Stimulated activated CD4-positive, alpha-beta T cell treated with anti-CD3 and anti-CD28 coated beads, Interleukin-12 subunit alpha, Interleukin-12 subunit beta, amount 100 ng/mL, for 24 hours (primary cell): Measurements from ENCODE around the gene QSOX1.

Source experiments
- DNase-seq, 2 experiments: peaks; one replicate each; pipeline ENCODE4 v3.0.0-alpha.2; 2020; ENCODE audit warnings: low read depth in 2 of 2

QSOX1 gene

GRCh38 chr1:180213401-180214170 is 58.9 kb downstream of the QSOX1 start:
- DNase-seq, result peak in 1 of 2 experiments; percentile 51

GRCh38 chr1:180215856-180216625 is 61.4 kb downstream of the QSOX1 start:
- no peak for DNase-seq

DNA sequence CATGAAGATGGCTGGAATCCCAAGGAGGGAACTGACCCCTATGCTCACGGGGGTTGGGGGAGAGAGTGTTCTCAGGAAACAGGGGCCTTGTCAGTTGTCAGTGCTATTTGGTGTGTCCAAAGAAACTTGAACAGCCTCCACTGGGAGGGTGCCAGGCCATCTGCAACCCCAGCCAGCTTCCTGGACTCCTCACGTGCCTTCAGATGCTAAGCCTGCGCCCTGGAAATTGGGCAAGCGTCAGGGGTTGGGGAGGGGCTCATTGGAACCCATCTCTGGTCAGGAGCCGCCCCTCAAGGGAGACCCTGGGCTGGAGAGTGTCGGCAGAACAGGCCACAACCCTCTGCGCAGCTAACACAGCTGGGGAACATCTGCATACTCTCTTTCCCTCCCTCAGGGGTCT is 62.3 kb downstream of the QSOX1 start:
- DNase-seq, result no peak

DNA sequence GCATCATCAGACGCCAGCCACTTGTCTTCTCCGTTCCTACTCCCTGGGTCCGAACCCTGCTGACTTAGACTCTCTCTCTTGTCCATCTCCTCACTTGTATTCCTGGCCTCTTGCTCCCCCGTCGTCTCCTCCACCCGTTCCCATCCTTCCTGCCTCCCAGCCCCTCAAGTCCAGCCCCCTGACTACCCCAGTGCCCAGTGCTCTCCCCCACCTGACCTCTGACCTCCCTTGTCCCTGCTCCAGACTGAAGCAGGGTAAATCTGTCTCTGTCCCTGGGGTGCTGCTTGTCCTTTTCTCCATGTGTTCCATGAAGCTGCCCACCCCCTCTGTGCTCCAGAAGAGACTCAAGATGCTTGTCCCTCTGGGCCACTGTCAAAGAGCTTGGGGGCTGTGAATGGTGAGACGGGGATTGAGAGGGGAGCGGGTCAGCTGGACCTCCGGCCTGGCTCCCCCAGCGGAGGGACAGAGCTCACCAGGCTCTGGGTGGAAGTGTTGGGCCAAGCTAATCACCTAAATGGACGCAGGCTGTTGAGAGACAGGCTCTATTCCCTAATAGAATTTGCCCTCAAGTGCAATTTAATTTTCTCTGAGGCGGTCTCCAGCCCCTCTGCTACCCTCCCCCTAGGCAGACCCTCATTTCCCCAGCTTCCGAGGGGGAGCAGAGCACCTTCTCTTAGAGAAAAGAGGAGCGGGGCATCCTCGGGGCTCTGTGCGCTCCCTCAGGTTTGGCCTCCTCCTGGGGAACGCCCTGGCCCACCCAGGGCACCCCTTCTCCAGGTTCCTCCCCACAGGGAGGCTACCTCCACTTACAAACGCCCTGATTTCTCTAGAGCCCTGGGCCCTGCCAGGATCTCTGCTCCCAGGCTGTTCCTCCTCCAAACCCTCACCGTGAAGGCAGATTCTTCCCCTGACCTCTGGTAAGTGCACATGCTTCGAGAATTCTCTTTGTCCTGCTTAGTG is 64.4 kb downstream of the QSOX1 start:
- no peak for DNase-seq

DNA sequence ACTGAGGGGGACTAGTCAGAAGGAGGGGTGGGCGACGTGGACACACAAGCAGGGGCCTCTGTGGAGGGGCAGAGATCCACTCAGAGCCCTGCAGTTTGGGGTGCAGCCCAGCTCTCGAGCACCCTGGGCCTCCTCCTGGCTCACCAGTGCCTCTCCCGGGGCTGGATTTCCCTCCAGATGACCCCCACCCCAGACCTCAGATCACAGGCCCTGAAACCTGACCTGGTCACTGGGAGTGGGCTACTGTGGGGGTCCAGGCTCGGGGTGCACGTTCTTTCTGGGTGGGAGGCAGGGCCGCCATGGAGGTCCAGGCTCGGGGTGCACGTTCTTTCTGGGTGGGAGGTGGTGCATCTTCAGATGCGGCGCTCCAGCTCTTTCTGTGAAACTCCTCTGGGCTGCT is 65.1 kb downstream of the QSOX1 start:
- no peak for DNase-seq

DNA sequence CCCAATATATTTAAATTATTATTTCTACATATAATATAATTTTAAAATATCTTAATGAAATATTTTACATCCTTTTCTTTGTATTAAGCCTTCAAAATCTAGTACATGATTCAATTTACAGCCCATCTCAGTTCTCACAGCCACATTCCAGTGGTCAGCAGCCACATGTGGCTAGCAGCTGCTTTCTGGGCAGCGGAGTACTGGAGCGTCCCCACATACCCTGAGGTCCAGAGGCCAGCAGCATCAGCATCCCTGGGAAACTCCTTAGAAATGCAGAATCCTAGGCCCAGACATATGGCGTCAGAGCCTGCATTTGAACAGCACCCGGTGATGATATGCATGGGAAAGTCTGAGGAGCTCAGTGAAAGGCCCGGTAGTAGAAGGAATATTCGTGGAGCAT is 66.8 kb downstream of the QSOX1 start:
- no peak for DNase-seq

DNA sequence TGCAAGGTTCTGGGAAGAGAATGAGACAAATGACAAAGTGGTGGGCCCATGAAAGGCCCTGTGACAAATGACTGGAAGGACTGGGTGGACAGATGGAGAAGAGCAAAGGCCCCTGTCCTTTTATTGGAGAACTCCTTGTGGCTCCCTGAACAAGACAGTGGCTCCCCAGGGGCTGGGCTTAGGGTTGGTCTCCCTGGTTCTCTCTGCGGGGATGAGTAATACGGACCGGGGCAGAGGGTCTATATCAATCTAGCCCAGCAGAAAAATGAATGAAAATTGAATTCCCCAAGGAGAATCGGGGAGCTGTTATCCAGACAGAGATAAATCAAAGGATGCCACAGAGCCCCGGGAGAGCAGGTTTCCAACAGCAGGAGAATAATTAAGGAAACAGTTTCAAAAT is 70.2 kb downstream of the QSOX1 start:
- DNase-seq, result no peak

- no peak for DNase-seq
Measured at GRCh38 chr1:180225403-180225802, 70.7 kb downstream of the QSOX1 start.

DNA sequence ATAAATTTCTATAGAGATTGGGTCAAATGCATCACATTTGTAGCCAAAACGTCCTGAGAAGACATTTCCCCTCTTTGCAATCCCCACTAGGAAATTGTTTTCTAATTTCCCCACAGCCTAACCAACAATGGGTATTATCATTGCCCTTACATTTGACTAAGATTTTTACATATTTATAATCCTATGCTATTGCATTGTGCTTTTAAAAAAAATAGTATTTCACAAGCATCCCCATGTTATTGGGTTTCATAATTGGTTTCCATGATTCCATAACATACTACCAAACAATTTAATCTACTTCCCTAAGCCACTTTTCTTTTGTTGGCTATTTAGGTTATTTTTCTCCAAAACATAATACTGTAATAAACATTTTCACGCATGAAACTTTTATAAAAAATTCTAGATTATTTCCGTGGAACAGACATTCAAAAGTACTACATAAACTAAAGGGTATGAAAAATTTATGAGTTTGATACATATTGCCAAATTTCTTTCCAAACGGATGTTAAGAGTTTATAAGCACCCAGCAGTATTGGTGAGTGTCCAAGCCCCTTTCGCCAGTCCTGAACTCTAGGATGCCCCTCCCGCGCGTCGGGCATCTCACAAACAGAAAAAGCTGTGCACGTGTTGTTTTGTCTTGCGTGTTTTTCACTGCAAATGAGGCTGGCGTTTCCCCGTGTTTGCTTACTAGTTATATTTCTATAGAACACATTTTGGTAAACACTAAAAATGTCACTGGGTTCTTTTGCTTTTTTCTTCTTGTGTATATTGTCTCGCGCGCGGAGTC is 73.4 kb downstream of the QSOX1 start:
- no peak for DNase-seq

DNA sequence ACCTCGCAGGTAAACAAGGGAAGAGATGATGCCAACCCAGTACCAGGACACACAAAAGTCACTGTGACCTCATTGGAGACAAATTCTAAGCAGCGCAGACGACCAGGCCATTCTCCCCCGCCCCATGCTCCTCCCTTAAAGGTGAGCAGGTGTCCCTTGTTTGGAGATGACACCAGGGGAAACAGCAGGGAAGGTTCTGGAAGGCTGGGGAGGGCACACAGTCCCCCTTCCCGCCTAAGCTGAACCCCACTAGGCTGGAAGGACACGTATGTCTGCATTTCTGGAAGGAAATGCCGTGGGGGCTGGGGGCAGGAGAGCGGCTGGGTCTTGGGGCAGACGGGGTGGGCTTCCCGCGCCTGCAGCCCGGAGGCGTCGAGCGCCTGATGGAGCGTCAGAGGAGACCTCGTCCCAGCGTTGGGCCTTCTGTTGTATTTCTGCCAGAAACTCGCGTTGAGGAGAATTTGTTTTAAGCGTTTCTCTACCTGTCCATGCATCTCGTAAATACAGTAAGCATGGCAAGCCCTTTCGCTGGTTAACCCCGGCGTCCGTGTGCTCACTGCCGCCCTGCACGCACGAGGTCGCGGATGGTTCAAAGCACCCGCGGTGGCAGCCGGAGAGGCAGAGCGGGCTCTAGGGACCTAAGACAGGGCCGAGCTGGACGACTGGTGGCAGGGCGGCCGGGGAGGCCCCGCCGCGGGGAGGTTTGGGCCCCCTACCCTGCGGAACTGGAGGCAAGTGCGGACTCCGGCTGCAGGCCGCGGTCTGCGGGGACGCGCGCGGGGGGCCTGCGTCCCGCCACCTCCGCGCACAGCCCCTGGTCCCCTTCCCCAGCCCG is 74.2 kb downstream of the QSOX1 start:
- no peak for DNase-seq

- DNase-seq, result peak in 1 of 2 experiments; percentile 20
Measured at GRCh38 chr1:180229483-180230415, 75.1 kb downstream of the QSOX1 start, which contains the start of gene LHX4. Gene LHX4, plus strand, starts transcription at chr1:180230264. Its CDS starts 266 bp downstream, at chr1:180230530.

GRCh38 chr1:180230416-180230790 is 75.7 kb downstream of the QSOX1 start:
- no peak for DNase-seq

GRCh38 chr1:180230791-180231505 is 76.3 kb downstream of the QSOX1 start:
- DNase-seq, result no peak

GRCh38 chr1:180231506-180231921 is 76.8 kb downstream of the QSOX1 start:
- DNase-seq, result peak in 1 of 2 experiments; percentile 23

GRCh38 chr1:180231936-180232335 is 77.3 kb downstream of the QSOX1 start:
- no peak for DNase-seq

GRCh38 chr1:180232521-180233043 is 77.9 kb downstream of the QSOX1 start:
- DNase-seq, result no peak

DNA sequence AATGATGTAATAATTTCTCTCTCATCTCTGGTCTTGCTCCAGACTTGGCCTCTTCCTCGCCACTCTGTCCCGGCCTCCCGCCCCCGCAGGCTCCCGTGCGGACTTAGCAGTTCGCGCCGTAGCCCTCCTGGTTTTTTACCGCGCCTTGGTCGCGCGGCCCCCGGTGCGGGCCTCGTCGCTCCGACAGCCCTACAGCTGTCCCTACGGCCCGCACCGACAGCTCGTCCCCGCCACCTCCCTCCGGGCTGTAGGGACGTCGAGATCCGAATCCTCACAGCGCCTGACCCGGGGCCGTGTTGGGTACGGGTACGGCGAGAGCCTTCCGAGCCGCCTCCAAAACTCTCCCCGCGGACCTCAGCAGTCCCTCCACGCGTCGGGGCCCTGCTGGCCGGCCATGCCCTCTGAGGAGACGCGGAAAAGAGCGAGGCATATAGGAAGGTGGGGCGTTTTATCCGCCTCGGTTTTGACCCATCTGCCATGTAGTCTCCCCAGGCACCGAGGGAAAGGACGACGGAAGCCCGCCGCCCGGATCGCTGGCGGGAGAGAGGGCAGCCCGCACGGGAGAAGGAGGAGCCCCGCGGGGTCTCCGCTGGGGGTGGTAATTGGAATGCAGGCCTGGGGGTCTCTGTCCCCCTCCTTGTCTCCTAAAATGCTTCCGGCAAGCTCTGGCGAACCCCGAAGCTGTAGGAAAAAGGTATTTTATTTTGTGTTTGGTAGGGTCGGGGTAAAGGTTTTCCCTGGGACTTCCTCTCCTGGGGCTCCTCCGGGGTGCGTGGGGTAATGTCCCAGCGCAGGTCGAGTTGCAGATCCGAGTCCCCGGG is 78.7 kb downstream of the QSOX1 start:
- DNase-seq, result no peak
